Kidney tubule cell (primary cell): Measurements from ENCODE around the gene A4GALT.
"Not testable (repeated sequence)": the region's sequence is repeated elsewhere in the genome, so short reads cannot be mapped to it uniquely, and the experiment has no call there.

Experiments used
- DNase-seq: peaks from one replicate; pipeline ENCODE4 v3.0.0-alpha.2; 2018; ENCODE audit warnings: low spot score

Gene A4GALT

GRCh38 chr22:42720263-42721044 is at the start of gene A4GALT:
Gene A4GALT (minus strand): TSS chr22:42720870. CDS start chr22:42693951, 26,919 bp downstream.
- peak; percentile 25 for DNase-seq

- no peak for DNase-seq
Observed at GRCh38 chr22:42770448-42770726, 49.7 kb upstream of the A4GALT start.

GRCh38 chr22:42769574-42770447 is 49.1 kb upstream of the A4GALT start:
- DNase-seq: peak; percentile 87

- no peak for DNase-seq
Observed at GRCh38 chr22:42769238-42769573, 48.5 kb upstream of the A4GALT start.

GRCh38 chr22:42768385-42769035 is 47.8 kb upstream of the A4GALT start:
- DNase-seq: no peak

- no peak for DNase-seq
Observed at GRCh38 chr22:42766860-42767259, 46.2 kb upstream of the A4GALT start.

GRCh38 chr22:42764895-42765363 is 44.3 kb upstream of the A4GALT start:
- no peak for DNase-seq

- DNase-seq: no peak
Observed at GRCh38 chr22:42763965-42764480, 43.4 kb upstream of the A4GALT start.

GRCh38 chr22:42760806-42761565 is 40.3 kb upstream of the A4GALT start:
- DNase-seq: no peak

- DNase-seq: no peak
Observed at GRCh38 chr22:42758931-42759629, 38.4 kb upstream of the A4GALT start.

GRCh38 chr22:42755553-42755952 is 34.9 kb upstream of the A4GALT start:
- peak; percentile 61 for DNase-seq

GRCh38 chr22:42755121-42755520 is 34.5 kb upstream of the A4GALT start:
- not testable (repeated sequence) for DNase-seq

GRCh38 chr22:42754658-42755057 is 34.0 kb upstream of the A4GALT start:
- DNase-seq: peak; percentile 8

- DNase-seq: no peak
Observed at GRCh38 chr22:42752912-42753311, 32.2 kb upstream of the A4GALT start.

- no peak for DNase-seq
Observed at GRCh38 chr22:42752230-42752746, 31.6 kb upstream of the A4GALT start.

- not testable (repeated sequence) for DNase-seq
Observed at GRCh38 chr22:42750421-42750820, 29.8 kb upstream of the A4GALT start.

- DNase-seq: no peak
Observed at GRCh38 chr22:42747701-42748513, 27.2 kb upstream of the A4GALT start.

- no peak for DNase-seq
Observed at GRCh38 chr22:42745118-42745517, 24.4 kb upstream of the A4GALT start.

GRCh38 chr22:42743501-42743991 is 22.9 kb upstream of the A4GALT start:
- no peak for DNase-seq

GRCh38 chr22:42742940-42743339 is 22.3 kb upstream of the A4GALT start:
- DNase-seq: no peak
